GM23338 (cell line): Measurements from ENCODE around the gene KRTAP22-2. TPM values are rescaled to one million over a fixed set of nuclear protein-coding genes. Genes with fewer than 3 reads are reported as not detected.

Experiments
- ATAC-seq: fragments of 200-7000 bp; cut with Tn5 transposase; 3 replicates; pipeline ENCODE4 v1.9.1; 2020
- DNase-seq: peaks from one replicate; pipeline ENCODE4 v3.0.0-alpha.2; 2015; ENCODE audit warnings: low spot score
- H2AFZ ChIP-seq: fragments of 200-600 bp; sonication (generic); 2 replicates; pipeline ENCODE4 v1.8.0; 2016; ENCODE audit warnings: antibody characterized with exemption, mild to moderate bottlenecking, moderate library complexity
- H3F3A ChIP-seq: fragments of 200-600 bp; sonication (generic); replicated peaks from 2 replicates; pipeline ENCODE4 v1.8.0; 2017; ENCODE audit warnings: antibody characterized with exemption, mixed run types, low read depth
- H3K27ac ChIP-seq: fragments of 200-600 bp; sonication (generic); 2 replicates; pipeline ENCODE4 v1.6.1; 2016; ENCODE audit warnings: low read depth
- H3K27me3 ChIP-seq: fragments of 200-600 bp; sonication (generic); 2 replicates; pipeline ENCODE4 v1.8.0; 2016; ENCODE audit warnings: mild to moderate bottlenecking, mixed run types, moderate library complexity; ENCODE audit not compliant: insufficient read depth
- H3K36me3 ChIP-seq: fragments of 200-600 bp; sonication (generic); 2 replicates; pipeline ENCODE4 v1.8.0; 2016; ENCODE audit warnings: mild to moderate bottlenecking; ENCODE audit not compliant: insufficient read depth
- H3K4me1 ChIP-seq: fragments of 200-600 bp; sonication (generic); 2 replicates; pipeline ENCODE4 v1.8.0; 2016; ENCODE audit warnings: mild to moderate bottlenecking, moderate library complexity; ENCODE audit not compliant: insufficient read depth
- H3K4me2 ChIP-seq: fragments of 200-600 bp; sonication (generic); 2 replicates; pipeline ENCODE4 v1.7.1; 2017; ENCODE audit warnings: mixed run types
- H3K4me3 ChIP-seq: fragments of 200-600 bp; sonication (generic); 2 replicates; pipeline ENCODE4 v1.6.1; 2016; ENCODE audit warnings: mixed run types
- H3K79me2 ChIP-seq: fragments of 200-600 bp; sonication (generic); replicated peaks from 2 replicates; pipeline ENCODE4 v1.8.0; 2017; ENCODE audit warnings: mild to moderate bottlenecking; ENCODE audit not compliant: insufficient read depth
- H3K9me2 ChIP-seq: fragments of 200-600 bp; sonication (generic); 2 replicates; pipeline ENCODE4 v1.8.0; 2017; ENCODE audit not compliant: insufficient read depth
- H4K20me1 ChIP-seq: fragments of 200-600 bp; sonication (generic); replicated peaks from 2 replicates; pipeline ENCODE4 v1.8.0; 2017; ENCODE audit warnings: mild to moderate bottlenecking; ENCODE audit not compliant: insufficient read depth
- H3K27ac Mint-ChIP-seq: 2 replicates; pipeline ENCODE4 v1.8.0; 2020; ENCODE audit warnings: inconsistent platforms, mild to moderate bottlenecking, moderate library complexity, mixed read lengths
- H3K27me3 Mint-ChIP-seq: 3 replicates; pipeline ENCODE4 v1.8.0; 2022; ENCODE audit warnings: low read depth, mild to moderate bottlenecking, moderate library complexity, mixed read lengths, inconsistent platforms; ENCODE audit not compliant: insufficient read depth, poor library complexity
- H3K36me3 Mint-ChIP-seq: 3 replicates; pipeline ENCODE4 v1.8.0; 2021; ENCODE audit warnings: low read depth, mild to moderate bottlenecking, inconsistent platforms, moderate library complexity, mixed read lengths
- H3K4me1 Mint-ChIP-seq: 3 replicates; pipeline ENCODE4 v1.8.0; 2020; ENCODE audit warnings: mild to moderate bottlenecking, inconsistent platforms, mixed read lengths
- H3K4me3 Mint-ChIP-seq: 3 replicates; pipeline ENCODE4 v1.8.0; 2021; ENCODE audit warnings: moderate library complexity, mild to moderate bottlenecking, inconsistent platforms, mixed read lengths
- H3K9me3 Mint-ChIP-seq: 3 replicates; pipeline ENCODE4 v1.8.0; 2020; ENCODE audit warnings: moderate library complexity, mild to moderate bottlenecking, inconsistent platforms, mixed read lengths
- CREB1 ChIP-seq: fragments of 250-450 bp; sonication (Bioruptor Pico); IDR thresholded peaks from 2 replicates; pipeline ENCODE4 v1.5.0; 2020; ENCODE audit warnings: low read depth, mild to moderate bottlenecking, moderate library complexity
- NANOG ChIP-seq: IDR thresholded peaks from 2 replicates; pipeline ENCODE4 v1.6.1; 2016; ENCODE audit warnings: antibody characterized with exemption, borderline replicate concordance
- STAT1 ChIP-seq: IDR thresholded peaks from one replicate; pipeline ENCODE4 v1.6.1; 2016; ENCODE audit warnings: antibody characterized with exemption; ENCODE audit not compliant: unreplicated experiment
- ZNF114 ChIP-seq: fragments of 250-450 bp; sonication (Bioruptor Pico); IDR thresholded peaks from 2 replicates; pipeline ENCODE4 v1.5.0; 2020; ENCODE audit warnings: mild to moderate bottlenecking, moderate library complexity
- ZNF462 ChIP-seq: fragments of 250-450 bp; sonication (Bioruptor Pico); IDR thresholded peaks from 2 replicates; pipeline ENCODE4 v1.5.0; 2020; ENCODE audit warnings: mild to moderate bottlenecking, moderate library complexity
- polyA plus RNA-seq: library from polyadenylated mRNA; unstranded; fragments of >200 nt; fragmentation: Nextera tagmentation; extraction: Ambion mirVana; gene quantifications from 2 replicates; pipeline ENCODE4 v1.2.1, GENCODE V29; 2016
- total RNA-seq: library from RNA; depleted of rRNA; stranded (reverse); fragments of >200 nt; shearing (Covaris generic); gene quantifications from 2 replicates; pipeline ENCODE4 v1.2.3, GENCODE V29; 2014
- TF ChIP-seq, protein P1 (sequence below): IDR thresholded peaks from one replicate; pipeline ENCODE4 v1.6.1; 2018; ENCODE audit warnings: antibody characterized with exemption; ENCODE audit not compliant: unreplicated experiment

The KRTAP22-2 gene
- total and polyA plus RNA-seq, 2 experiments from 2014 or later: not detected

GRCh38 chr21:30582870-30583269 is 7.3 kb downstream of the KRTAP22-2 start:
- DNase-seq: no peak
- H2AFZ ChIP-seq: no peak overlapping the region
- no peaks in the 10 kb centered on the region for H3K4me1 Mint-ChIP-seq

More at GRCh38 chr21:30582870-30583269, 7.3 kb downstream of the KRTAP22-2 start:
- Mint-ChIP-seq H3K4me3 (no peak overlapping the region), H3K9me3 (no peaks in the 10 kb centered on the region), H3K27ac (no peak overlapping the region), H3K27me3 (no peaks in the 10 kb centered on the region), H3K36me3 (no peaks in the 10 kb centered on the region)
- Histone ChIP-seq H3K4me3 (no peak overlapping the region), H3K27ac (no peak overlapping the region), H3K4me2 (no peak overlapping the region), H3K9me2 (no peaks in the 10 kb centered on the region), H3F3A (no peaks in the 10 kb centered on the region), H3K4me1 (no peaks in the 10 kb centered on the region), H3K79me2 (no peaks in the 10 kb centered on the region), H4K20me1 (no peaks in the 10 kb centered on the region), H3K27me3 (no peaks in the 10 kb centered on the region), H3K36me3 (no peaks in the 10 kb centered on the region)
- no peak for ATAC-seq
- no peak for TF ChIP-seq NANOG
- TF ChIP-seq STAT1: no peak
- TF ChIP-seq, protein P1, sequence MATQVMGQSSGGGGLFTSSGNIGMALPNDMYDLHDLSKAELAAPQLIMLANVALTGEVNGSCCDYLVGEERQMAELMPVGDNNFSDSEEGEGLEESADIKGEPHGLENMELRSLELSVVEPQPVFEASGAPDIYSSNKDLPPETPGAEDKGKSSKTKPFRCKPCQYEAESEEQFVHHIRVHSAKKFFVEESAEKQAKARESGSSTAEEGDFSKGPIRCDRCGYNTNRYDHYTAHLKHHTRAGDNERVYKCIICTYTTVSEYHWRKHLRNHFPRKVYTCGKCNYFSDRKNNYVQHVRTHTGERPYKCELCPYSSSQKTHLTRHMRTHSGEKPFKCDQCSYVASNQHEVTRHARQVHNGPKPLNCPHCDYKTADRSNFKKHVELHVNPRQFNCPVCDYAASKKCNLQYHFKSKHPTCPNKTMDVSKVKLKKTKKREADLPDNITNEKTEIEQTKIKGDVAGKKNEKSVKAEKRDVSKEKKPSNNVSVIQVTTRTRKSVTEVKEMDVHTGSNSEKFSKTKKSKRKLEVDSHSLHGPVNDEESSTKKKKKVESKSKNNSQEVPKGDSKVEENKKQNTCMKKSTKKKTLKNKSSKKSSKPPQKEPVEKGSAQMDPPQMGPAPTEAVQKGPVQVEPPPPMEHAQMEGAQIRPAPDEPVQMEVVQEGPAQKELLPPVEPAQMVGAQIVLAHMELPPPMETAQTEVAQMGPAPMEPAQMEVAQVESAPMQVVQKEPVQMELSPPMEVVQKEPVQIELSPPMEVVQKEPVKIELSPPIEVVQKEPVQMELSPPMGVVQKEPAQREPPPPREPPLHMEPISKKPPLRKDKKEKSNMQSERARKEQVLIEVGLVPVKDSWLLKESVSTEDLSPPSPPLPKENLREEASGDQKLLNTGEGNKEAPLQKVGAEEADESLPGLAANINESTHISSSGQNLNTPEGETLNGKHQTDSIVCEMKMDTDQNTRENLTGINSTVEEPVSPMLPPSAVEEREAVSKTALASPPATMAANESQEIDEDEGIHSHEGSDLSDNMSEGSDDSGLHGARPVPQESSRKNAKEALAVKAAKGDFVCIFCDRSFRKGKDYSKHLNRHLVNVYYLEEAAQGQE: no peak
- TF ChIP-seq ZNF462 (CRISPR knock-in tag): no peak
- TF ChIP-seq ZNF114 (CRISPR knock-in tag): no peak
- TF ChIP-seq CREB1 (CRISPR knock-in tag): no peak
